Motor neuron (in vitro differentiated cells): ENCODE measurements around the gene OR6Q1. TPM values are rescaled to one million over a fixed set of nuclear protein-coding genes. Genes with fewer than 3 reads are reported as not detected.

ENCODE experiments used
- ATAC-seq, 8 experiments: fragments of 200-7000 bp; cut with Tn5 transposase; replicated peaks in 6 of 8; 2 replicates each; pipeline ENCODE4 v1.8.0; 2021; ENCODE audit warnings: mild to moderate bottlenecking in 8 of 8, moderate library complexity in 8 of 8
- H3K27ac ChIP-seq, 2 donors: fragments of 250-450 bp; sonication (Bioruptor Pico); 2 replicates each; pipeline ENCODE4 v1.9.0; 2021; ENCODE audit warnings: antibody characterized with exemption in 2 of 2, mild to moderate bottlenecking in 2 of 2, moderate library complexity in 1 of 2
- H3K4me1 ChIP-seq, 2 donors: fragments of 250-450 bp; sonication (Bioruptor Pico); replicated peaks in 1 of 2; 2 replicates each; pipeline ENCODE4 v1.6.1; 2021; ENCODE audit warnings: antibody characterized with exemption in 2 of 2, mild to moderate bottlenecking in 2 of 2, moderate library complexity in 1 of 2
- H3K4me3 ChIP-seq, 5 donors: fragments of 250-450 bp; sonication (Bioruptor Pico); 2 replicates each; pipeline ENCODE4 v1.9.0; 2021; ENCODE audit warnings: antibody characterized with exemption in 5 of 5, mild to moderate bottlenecking in 5 of 5, moderate library complexity in 4 of 5
- WGBS, 10 experiments: fragments of 450-650 bp; shearing (Covaris generic); methylation state at CpG; one replicate each; pipeline ENCODE4 v1.0.0; 2022; 5-methylcytosine and 5-hydroxymethylcytosine counted together
- in situ Hi-C, 9 experiments: fragments of 400-800 bp; cut with MboI; loops; one replicate each; pipeline ENCODE4 v1.15.0; 2021; ENCODE audit warnings: low sequenced_read_pairs in 9 of 9, low pct_unique_long_range_greater_than_20kb in 2 of 9; ENCODE audit not compliant: unreplicated experiment in 9 of 9
- total RNA-seq, 8 experiments: library from RNA; unstranded; fragments of 300-600 nt; gene quantifications; 2 replicates each; pipeline versions ENCODE4 v1.2.3 to v1.2.4, GENCODE V29; 2022

OR6Q1 gene
- total RNA-seq, 8 experiments from 2014 or later: 0.38 TPM; not detected in 7

GRCh38 chr11:58061813-58062212 lies 31.1 kb downstream of the OR6Q1 start:
- in situ Hi-C loops: no loop called here

GRCh38 chr11:58067685-58068084 lies 36.9 kb downstream of the OR6Q1 start:
- Histone ChIP-seq H3K4me3 (no peak overlapping the region), H3K4me1 (no peaks in the 10 kb centered on the region), H3K27ac (no peak overlapping the region)
- in situ Hi-C loops: no loop called here
- no peak for ATAC-seq
- 0 to 93% (median 50%) methylated on average over 1 to 5 of the region's 5 CpGs; no CpG with 5 or more reads in 4 of the 10 experiments for WGBS, 10 experiments

More at GRCh38 chr11:58061813-58062212, 31.1 kb downstream of the OR6Q1 start:
- no peak overlapping the region for H3K4me3 ChIP-seq
- H3K4me1 ChIP-seq: peaks cover 0 to 3% of the 10 kb centered on the region in 2 donors
- no peak overlapping the region for H3K27ac ChIP-seq
- WGBS, 10 experiments: 0 to 69% (median 10%) methylated on average over 1 to 6 of the region's 6 CpGs; no CpG with 5 or more reads in 1 of the 10 experiments
- no peak for ATAC-seq

- Histone ChIP-seq H3K4me1 (no peaks in the 10 kb centered on the region), H3K27ac (no peak overlapping the region), H3K4me3 (no peak overlapping the region)
- peak in 2 of 8 experiments; percentile 77 to 79 for ATAC-seq
- 0 to 96% (median 57%) methylated on average over 1 to 6 of the region's 6 CpGs; no CpG with 5 or more reads in 4 of the 10 experiments for WGBS, 10 experiments
- in situ Hi-C loops: no loop called here
Measured at GRCh38 chr11:58068655-58069054, 37.9 kb downstream of the OR6Q1 start.

GRCh38 chr11:58070585-58070984 lies 39.8 kb downstream of the OR6Q1 start:
- no peak overlapping the region for H3K27ac ChIP-seq
- no peaks in the 10 kb centered on the region for H3K4me1 ChIP-seq
- in situ Hi-C loops: no loop called here
- ATAC-seq: no peak
- no peak overlapping the region for H3K4me3 ChIP-seq
- WGBS, 10 experiments: 0 to 89% (median 79%) methylated on average over 1 of the region's 1 CpG; no CpG with 5 or more reads in 4 of the 10 experiments

GRCh38 chr11:58075781-58076180 lies 45.0 kb downstream of the OR6Q1 start:
- 0 to 44% (median 25%) methylated on average over 1 to 2 of the region's 2 CpGs; no CpG with 5 or more reads in 3 of the 10 experiments for WGBS, 10 experiments
- Histone ChIP-seq H3K4me1 (no peaks in the 10 kb centered on the region), H3K4me3 (no peak overlapping the region), H3K27ac (no peak overlapping the region)
- in situ Hi-C loops: no loop called here
- no peak for ATAC-seq

Other genes with a start within 250 kb of the OR6Q1 start
- under 1 TPM in 2 of 8 experiments, not detected in 6; 0.09 to 0.33 TPM for gene OR9Q1, start 7.1 kb upstream of the OR6Q1 start, total RNA-seq
- under 1 TPM in 4 of 8 experiments, not detected in 4; 0.14 to 0.71 (median 0.28) TPM for gene OR9I1, start 94.6 kb downstream of the OR6Q1 start, total RNA-seq
- under 1 TPM in 2 of 8 experiments, not detected in 6; 0.14 to 0.19 TPM for gene OR9Q2, start 158.1 kb downstream of the OR6Q1 start, total RNA-seq
- under 1 TPM in 2 of 8 experiments, not detected in 6; 0.37 to 0.66 TPM for gene OR1S2, start 173.2 kb downstream of the OR6Q1 start, total RNA-seq
- under 1 TPM in 1 of 8 experiments, not detected in 7; 0.71 TPM for gene OR1S1, start 181.8 kb downstream of the OR6Q1 start, total RNA-seq
- gene OR10Q1, start 198.0 kb downstream of the OR6Q1 start, total RNA-seq: 1 to 10 TPM in 1 of 8 experiments, not detected in 7; 1.1 TPM
- under 1 TPM in 1 of 8 experiments, not detected in 7; 0.28 TPM for gene OR10W1, start 237.3 kb downstream of the OR6Q1 start, total RNA-seq